ENCODE results near the gene MTHFD1L.

DNA sequence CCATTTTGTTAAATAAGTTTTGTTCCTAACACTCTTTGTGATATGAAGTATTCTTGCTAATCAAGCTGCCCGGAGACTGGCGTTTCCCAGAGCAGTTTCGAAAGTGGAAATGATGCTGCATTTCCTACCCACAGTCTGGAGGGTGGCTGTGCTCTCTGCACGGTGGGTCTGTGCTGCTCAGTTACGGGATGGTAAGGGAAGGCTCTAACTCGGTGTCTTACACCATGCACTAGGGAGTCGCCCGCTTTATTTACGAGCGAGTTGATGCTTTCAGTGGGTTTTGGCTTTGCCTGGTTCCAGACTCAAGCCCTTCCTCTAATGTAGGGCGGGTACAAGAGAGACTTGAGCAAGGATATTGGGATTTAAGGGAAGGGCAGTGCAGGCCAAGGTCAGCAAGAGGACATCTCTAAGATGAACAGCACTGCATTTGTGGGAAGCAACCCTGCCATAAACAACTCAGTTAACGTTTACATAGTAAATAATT, 194.2 kb downstream of the MTHFD1L start:
- no peak for TF ChIP-seq EP300 (IDR thresholded peaks at IDR 0.05)
- no peak for TF ChIP-seq CTCF (IDR thresholded peaks at IDR 0.05)
- no peak for TF ChIP-seq POLR2A (IDR thresholded peaks at IDR 0.05; ENCODE audit: low read depth)
